ENCODE data around the gene DYRK1A. TPM values are rescaled to one million over a fixed set of nuclear protein-coding genes. Genes with fewer than 3 reads are reported as not detected.

DYRK1A gene
- 33.4 TPM for polyA plus RNA-seq (2013, experiment 1 of 2)
- 36.0 TPM for polyA plus RNA-seq (2013, experiment 2 of 2)

DNA sequence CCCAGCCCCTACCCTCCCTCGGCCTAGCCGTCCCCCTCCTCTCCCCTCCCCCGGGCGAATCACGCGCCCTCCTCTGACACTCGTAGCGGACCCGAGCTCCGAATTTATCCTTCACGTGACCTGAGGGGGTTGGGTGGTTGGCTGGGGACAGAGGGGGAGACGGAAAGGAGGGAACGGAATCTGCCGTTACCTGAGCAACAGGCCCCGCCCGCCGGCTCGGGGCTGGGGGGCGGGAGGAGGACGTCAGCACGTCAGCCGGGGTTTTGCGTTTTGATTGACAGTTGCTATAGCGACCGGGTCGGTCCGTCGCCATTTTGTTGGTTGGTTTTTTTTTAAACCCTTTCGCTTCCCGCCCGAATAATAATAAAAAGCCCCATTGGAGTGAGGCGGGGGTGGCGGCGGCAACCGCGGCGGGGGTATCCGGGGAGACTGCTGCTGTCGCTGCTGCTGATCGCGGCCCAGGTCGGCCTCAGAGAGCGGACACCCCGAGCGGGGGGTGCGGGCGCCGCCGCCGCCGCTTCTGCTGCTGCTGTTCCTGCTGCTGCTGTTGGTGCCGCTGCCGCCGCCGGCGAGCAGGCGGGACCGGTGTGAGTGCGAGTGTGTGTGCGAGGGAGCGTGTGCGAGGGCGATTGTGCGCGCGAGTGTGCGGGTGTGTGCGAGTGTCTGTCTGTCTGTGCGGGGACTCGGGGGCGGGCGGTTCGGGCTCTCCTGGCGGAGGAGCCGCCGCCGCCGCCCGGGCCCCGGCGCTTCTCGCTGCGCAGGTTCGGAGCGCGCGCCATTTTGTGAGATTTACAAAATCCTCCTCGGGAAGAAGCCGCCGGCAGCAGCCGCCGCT, at the start of gene DYRK1A:
Gene DYRK1A (plus strand): TSS at position 292 of the 835 bp plus-strand sequence. CDS start 53,602 bp downstream, outside the sequence.
- H3K79me1 ChIP-seq (ENCODE audit: low read depth, low read length) = peaks cover 4% of the 10 kb centered on the region
- H2AFZ ChIP-seq (ENCODE audit: low read length) = peak within 1 kb of the TSS; percentile 87
- peak within 1 kb of the TSS; percentile 99 for H2BK5ac ChIP-seq (ENCODE audit: low read length)
- peak within 1 kb of the TSS; percentile 100 for H3K4ac ChIP-seq (ENCODE audit: low read length)
- H2AK5ac ChIP-seq (ENCODE audit: low read depth, low read length) = peak within 1 kb of the TSS; percentile 98
- no peaks in the 10 kb centered on the region for H3K9me3 ChIP-seq (replicated peaks in 1 of 2; ENCODE audit: control insufficient read depth in 2 of 2, insufficient read depth in 1 of 2, low read depth in 1 of 2, low read length in 2 of 2)
- H2BK15ac ChIP-seq (ENCODE audit: low read length) = peak within 1 kb of the TSS; percentile 89
- H2BK120ac ChIP-seq (ENCODE audit: low read depth, low read length) = peak within 1 kb of the TSS; percentile 91
- H3K4me1 ChIP-seq (ENCODE audit: control insufficient read depth in 2 of 2, insufficient read depth in 1 of 2, low read depth in 1 of 2, low read length in 2 of 2) = peaks cover 2 to 19% of the 10 kb centered on the region in 2 donors
- peak within 1 kb of the TSS; percentile 100 for H3K9ac ChIP-seq (ENCODE audit: low read depth, low read length, poor library complexity)
- peak within 1 kb of the TSS; percentile 99 for H3K14ac ChIP-seq (ENCODE audit: low read length)
- H4K91ac ChIP-seq (ENCODE audit: low read depth, low read length, poor library complexity) = peak within 1 kb of the TSS; percentile 72
- no peak within 1 kb of the TSS for H4K8ac ChIP-seq (ENCODE audit: low read depth, low read length)
- peak within 1 kb of the TSS; percentile 99 for H3K23ac ChIP-seq (ENCODE audit: low read depth, low read length, poor library complexity)
- H3K4me3 ChIP-seq (ENCODE audit: low read length in 2 of 2) = peak within 1 kb of the TSS; percentile 97 to 99
- peak within 1 kb of the TSS; percentile 100 for H2BK12ac ChIP-seq (ENCODE audit: low read length)
- H3K4me2 ChIP-seq (ENCODE audit: insufficient read depth, low read length, poor library complexity, severe bottlenecking) = peak within 1 kb of the TSS; percentile 62
- H3K27me3 ChIP-seq (ENCODE audit: control insufficient read depth in 3 of 3, insufficient read depth in 3 of 3, low read depth in 1 of 3, low read length in 3 of 3) = no peaks in the 10 kb centered on the region
- no CpG with 5 or more reads among the region's 92 CpGs for WGBS, 2 donors (ENCODE audit: extremely low coverage in 2 of 2, insufficient read length in 2 of 2, insufficient replicate concordance in 1 of 2)
- DNase-seq (ENCODE audit: low spot score) = peak; percentile 99
- peak within 1 kb of the TSS; percentile 100 for H3K27ac ChIP-seq (replicated peaks; ENCODE audit: low read length)
- H3K18ac ChIP-seq (ENCODE audit: low read length) = peak within 1 kb of the TSS; percentile 100
- peaks cover 1 to 6% of the 10 kb centered on the region in 2 donors for H3K36me3 ChIP-seq (replicated peaks in 1 of 2; ENCODE audit: control insufficient read depth in 2 of 2, insufficient read depth in 2 of 2, low read length in 2 of 2)

GRCh38 chr21:37319551-37319950, 47.0 kb upstream of the DYRK1A start:
- H3K9ac ChIP-seq (ENCODE audit: low read depth, low read length, poor library complexity) = no peak overlapping the region
- H3K79me1 ChIP-seq (ENCODE audit: low read depth, low read length) = no peaks in the 10 kb centered on the region
- H3K18ac ChIP-seq (ENCODE audit: low read length) = no peak overlapping the region
- H2AFZ ChIP-seq (ENCODE audit: low read length) = no peak overlapping the region
- peaks cover 1 to 6% of the 10 kb centered on the region in 2 donors for H3K9me3 ChIP-seq (replicated peaks in 1 of 2; ENCODE audit: control insufficient read depth in 2 of 2, insufficient read depth in 1 of 2, low read depth in 1 of 2, low read length in 2 of 2)
- DNase-seq (ENCODE audit: low spot score) = no peak
- no peak overlapping the region for H3K4me3 ChIP-seq (ENCODE audit: low read length in 2 of 2)
- no peak overlapping the region for H2AK5ac ChIP-seq (ENCODE audit: low read depth, low read length)
- H3K27ac ChIP-seq (replicated peaks; ENCODE audit: low read length) = no peak overlapping the region
- no peaks in the 10 kb centered on the region for H3K36me3 ChIP-seq (replicated peaks in 1 of 2; ENCODE audit: control insufficient read depth in 2 of 2, insufficient read depth in 2 of 2, low read length in 2 of 2)
- no peak overlapping the region for H3K14ac ChIP-seq (ENCODE audit: low read length)
- no peak overlapping the region for H4K91ac ChIP-seq (ENCODE audit: low read depth, low read length, poor library complexity)
- no peak overlapping the region for H3K23ac ChIP-seq (ENCODE audit: low read depth, low read length, poor library complexity)
- H3K27me3 ChIP-seq (ENCODE audit: control insufficient read depth in 3 of 3, insufficient read depth in 3 of 3, low read depth in 1 of 3, low read length in 3 of 3) = no peaks in the 10 kb centered on the region
- H3K4me2 ChIP-seq (ENCODE audit: insufficient read depth, low read length, poor library complexity, severe bottlenecking) = no peak overlapping the region
- H2BK5ac ChIP-seq (ENCODE audit: low read length) = no peak overlapping the region
- no peak overlapping the region for H3K4ac ChIP-seq (ENCODE audit: low read length)
- no peak overlapping the region for H2BK12ac ChIP-seq (ENCODE audit: low read length)
- H3K4me1 ChIP-seq (ENCODE audit: control insufficient read depth in 2 of 2, insufficient read depth in 1 of 2, low read depth in 1 of 2, low read length in 2 of 2) = no peaks in the 10 kb centered on the region
- no peak overlapping the region for H4K8ac ChIP-seq (ENCODE audit: low read depth, low read length)
- no peak overlapping the region for H2BK120ac ChIP-seq (ENCODE audit: low read depth, low read length)
- H2BK15ac ChIP-seq (ENCODE audit: low read length) = no peak overlapping the region
- no CpG with 5 or more reads among the region's 2 CpGs for WGBS, 2 donors (ENCODE audit: extremely low coverage in 2 of 2, insufficient read length in 2 of 2, insufficient replicate concordance in 1 of 2)

GRCh38 chr21:37322084-37322483, 44.5 kb upstream of the DYRK1A start:
- no peaks in the 10 kb centered on the region for H3K27me3 ChIP-seq (ENCODE audit: control insufficient read depth in 3 of 3, insufficient read depth in 3 of 3, low read depth in 1 of 3, low read length in 3 of 3)
- H2AFZ ChIP-seq (ENCODE audit: low read length) = no peak overlapping the region
- H2BK12ac ChIP-seq (ENCODE audit: low read length) = no peak overlapping the region
- DNase-seq (ENCODE audit: low spot score) = no peak
- H3K79me1 ChIP-seq (ENCODE audit: low read depth, low read length) = no peaks in the 10 kb centered on the region
- no peak overlapping the region for H3K9ac ChIP-seq (ENCODE audit: low read depth, low read length, poor library complexity)
- no peak overlapping the region for H2BK120ac ChIP-seq (ENCODE audit: low read depth, low read length)
- no peak overlapping the region for H4K8ac ChIP-seq (ENCODE audit: low read depth, low read length)
- no peak overlapping the region for H3K18ac ChIP-seq (ENCODE audit: low read length)
- no peak overlapping the region for H3K4me2 ChIP-seq (ENCODE audit: insufficient read depth, low read length, poor library complexity, severe bottlenecking)
- H3K23ac ChIP-seq (ENCODE audit: low read depth, low read length, poor library complexity) = no peak overlapping the region
- no CpG with 5 or more reads among the region's 5 CpGs for WGBS, 2 donors (ENCODE audit: extremely low coverage in 2 of 2, insufficient read length in 2 of 2, insufficient replicate concordance in 1 of 2)
- H3K9me3 ChIP-seq (replicated peaks in 1 of 2; ENCODE audit: control insufficient read depth in 2 of 2, insufficient read depth in 1 of 2, low read depth in 1 of 2, low read length in 2 of 2) = peaks cover 0 to 1% of the 10 kb centered on the region in 2 donors
- no peaks in the 10 kb centered on the region for H3K36me3 ChIP-seq (replicated peaks in 1 of 2; ENCODE audit: control insufficient read depth in 2 of 2, insufficient read depth in 2 of 2, low read length in 2 of 2)
- H3K14ac ChIP-seq (ENCODE audit: low read length) = no peak overlapping the region
- H3K4ac ChIP-seq (ENCODE audit: low read length) = no peak overlapping the region
- no peak overlapping the region for H2BK5ac ChIP-seq (ENCODE audit: low read length)
- no peak overlapping the region for H2AK5ac ChIP-seq (ENCODE audit: low read depth, low read length)
- H4K91ac ChIP-seq (ENCODE audit: low read depth, low read length, poor library complexity) = no peak overlapping the region
- H2BK15ac ChIP-seq (ENCODE audit: low read length) = no peak overlapping the region
- no peak overlapping the region for H3K27ac ChIP-seq (replicated peaks; ENCODE audit: low read length)
- H3K4me1 ChIP-seq (ENCODE audit: control insufficient read depth in 2 of 2, insufficient read depth in 1 of 2, low read depth in 1 of 2, low read length in 2 of 2) = no peaks in the 10 kb centered on the region
- no peak overlapping the region for H3K4me3 ChIP-seq (ENCODE audit: low read length in 2 of 2)

- Histone ChIP-seq H3K18ac (ENCODE audit: low read length) (no peak overlapping the region), H3K9ac (ENCODE audit: low read depth, low read length, poor library complexity) (no peak overlapping the region), H3K27ac (replicated peaks; ENCODE audit: low read length) (no peak overlapping the region), H3K27me3 (ENCODE audit: control insufficient read depth in 3 of 3, insufficient read depth in 3 of 3, low read depth in 1 of 3, low read length in 3 of 3) (no peaks in the 10 kb centered on the region), H3K4me2 (ENCODE audit: insufficient read depth, low read length, poor library complexity, severe bottlenecking) (no peak overlapping the region), H2BK120ac (ENCODE audit: low read depth, low read length) (no peak overlapping the region), H3K4me3 (ENCODE audit: low read length in 2 of 2) (no peak overlapping the region), H2BK5ac (ENCODE audit: low read length) (no peak overlapping the region), H2AK5ac (ENCODE audit: low read depth, low read length) (no peak overlapping the region), H3K79me1 (ENCODE audit: low read depth, low read length) (no peaks in the 10 kb centered on the region), H3K23ac (ENCODE audit: low read depth, low read length, poor library complexity) (no peak overlapping the region), H4K91ac (ENCODE audit: low read depth, low read length, poor library complexity) (no peak overlapping the region), H2BK12ac (ENCODE audit: low read length) (no peak overlapping the region), H3K9me3 (replicated peaks in 1 of 2; ENCODE audit: control insufficient read depth in 2 of 2, insufficient read depth in 1 of 2, low read depth in 1 of 2, low read length in 2 of 2) (no peaks in the 10 kb centered on the region), H4K8ac (ENCODE audit: low read depth, low read length) (no peak overlapping the region), H2AFZ (ENCODE audit: low read length) (no peak overlapping the region), H3K4me1 (ENCODE audit: control insufficient read depth in 2 of 2, insufficient read depth in 1 of 2, low read depth in 1 of 2, low read length in 2 of 2) (no peaks in the 10 kb centered on the region), H3K36me3 (replicated peaks in 1 of 2; ENCODE audit: control insufficient read depth in 2 of 2, insufficient read depth in 2 of 2, low read length in 2 of 2) (no peaks in the 10 kb centered on the region), H3K14ac (ENCODE audit: low read length) (no peak overlapping the region), H2BK15ac (ENCODE audit: low read length) (no peak overlapping the region), H3K4ac (ENCODE audit: low read length) (no peak overlapping the region)
- no peak for DNase-seq (ENCODE audit: low spot score)
- no CpG with 5 or more reads among the region's 2 CpGs for WGBS, 2 donors (ENCODE audit: extremely low coverage in 2 of 2, insufficient read length in 2 of 2, insufficient replicate concordance in 1 of 2)
These were observed 42.0 kb upstream of the DYRK1A start for GRCh38 chr21:37324558-37324957.

All from neuronal stem cell (in vitro differentiated cells).